HL-60 (cell line): ENCODE results near the gene LUM.

Source experiments
- CTCF ChIP-seq: IDR thresholded peaks from one replicate; pipeline ENCODE4 v1.5.1; 2011; ENCODE audit warnings: low read length, control low read depth, inconsistent platforms; ENCODE audit not compliant: insufficient read depth
- REST ChIP-seq: IDR thresholded peaks from 2 replicates; pipeline ENCODE4 v1.6.1; 2012; ENCODE audit warnings: low read depth; ENCODE audit not compliant: insufficient replicate concordance

- TF ChIP-seq REST (no peak), CTCF (no peak)
Observed at GRCh38 chr12:91161009-91161408, 49.7 kb upstream of the LUM start.
